RKO (cell line): ENCODE measurements around the gene LRRC8A.
"Not testable (repeated sequence)": the region's sequence is repeated elsewhere in the genome, so short reads cannot be mapped to it uniquely, and the experiment has no call there.

Experiments
- DNase-seq: peaks from one replicate; pipeline ENCODE4 v3.0.0-alpha.2; 2016; ENCODE audit warnings: low spot score

LRRC8A gene

GRCh38 chr9:128921881-128922763 is 40.2 kb downstream of the LRRC8A start:
- DNase-seq, result no peak

- no peak for DNase-seq
Observed at GRCh38 chr9:128923493-128923883, 41.6 kb downstream of the LRRC8A start.

GRCh38 chr9:128927731-128928411 is 45.9 kb downstream of the LRRC8A start:
- DNase-seq, result peak; percentile 70

GRCh38 chr9:128928624-128929023 is 46.7 kb downstream of the LRRC8A start:
- DNase-seq, result no peak

GRCh38 chr9:128929560-128929959 is 47.6 kb downstream of the LRRC8A start:
- no peak for DNase-seq

- DNase-seq, result no peak
Observed at GRCh38 chr9:128933731-128934130, 51.8 kb downstream of the LRRC8A start.

- DNase-seq, result no peak
Observed at GRCh38 chr9:128936171-128936865, 54.4 kb downstream of the LRRC8A start.

GRCh38 chr9:128937310-128938165 is 55.6 kb downstream of the LRRC8A start:
- no peak for DNase-seq

GRCh38 chr9:128940271-128940921 is 58.5 kb downstream of the LRRC8A start:
- no peak for DNase-seq

- no peak for DNase-seq
Observed at GRCh38 chr9:128940946-128941755, 59.2 kb downstream of the LRRC8A start.

- DNase-seq, result no peak
Observed at GRCh38 chr9:128943832-128944620, 62.1 kb downstream of the LRRC8A start.

- DNase-seq, result not testable (repeated sequence)
Observed at GRCh38 chr9:128944966-128945365, 63.0 kb downstream of the LRRC8A start.

GRCh38 chr9:128945798-128946501 is 64.0 kb downstream of the LRRC8A start:
- no peak for DNase-seq

GRCh38 chr9:128946571-128947276 is 64.8 kb downstream of the LRRC8A start:
- DNase-seq, result peak; percentile 56

- no peak for DNase-seq
Observed at GRCh38 chr9:128947277-128947526, 65.3 kb downstream of the LRRC8A start.

GRCh38 chr9:128947527-128948301 is 65.8 kb downstream of the LRRC8A start, which contains the start of the genes DOLK and NUP188:
Gene DOLK, minus strand, starts transcription at chr9:128947603. Its CDS starts 300 bp downstream, at chr9:128947303.
Gene NUP188, plus strand, starts transcription at chr9:128947699. Its CDS starts 21 bp downstream, at chr9:128947720.
- peak; percentile 97 for DNase-seq

GRCh38 chr9:128961403-128961802 is 79.5 kb downstream of the LRRC8A start:
- DNase-seq, result not testable (repeated sequence)
